ENCODE data around the gene ITLN1. TPM values are rescaled to one million over a fixed set of nuclear protein-coding genes. Genes with fewer than 3 reads are reported as not detected.

The ITLN1 gene
- total RNA-seq, 4 donors from 2014 or later = 0.61 TPM; not detected in 3

DNA sequence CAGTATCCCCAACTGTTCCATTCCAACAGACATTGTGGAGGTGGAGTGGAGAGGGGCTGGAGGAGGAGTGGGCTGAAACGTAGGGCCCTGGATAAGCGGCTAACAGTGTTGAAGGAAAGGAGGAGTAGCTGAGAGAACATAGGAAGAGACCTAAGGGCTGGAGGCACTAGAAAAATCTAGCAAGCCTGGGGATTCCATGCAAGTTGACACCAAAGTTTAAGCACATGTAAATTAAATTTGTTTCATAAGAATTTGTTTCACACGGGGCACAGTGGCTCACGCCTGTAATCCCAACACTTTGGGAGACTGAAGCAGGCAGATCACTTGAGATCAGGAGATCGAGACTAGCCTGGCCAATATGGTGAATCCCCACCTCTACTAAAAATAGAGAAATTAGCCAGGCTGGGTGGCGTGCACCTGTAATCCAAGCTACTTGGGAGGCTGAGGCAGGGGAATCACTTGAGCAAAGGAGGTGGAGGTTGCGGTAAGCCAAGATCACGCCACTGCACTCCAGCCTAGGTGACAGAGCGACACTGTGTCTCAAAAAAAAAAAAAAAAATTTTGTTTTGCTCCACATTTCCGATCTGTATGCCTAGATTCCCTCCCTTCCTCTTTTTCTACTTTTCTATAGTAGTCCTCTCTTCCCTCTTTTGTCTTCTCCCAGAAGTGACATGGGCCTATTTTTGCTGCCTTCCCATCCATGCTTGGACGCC, 21.8 kb downstream of the ITLN1 start:
- Histone ChIP-seq H3K27me3 (no peaks in the 10 kb centered on the region), H3K4me3 (no peak overlapping the region), H3K9me3 (no peaks in the 10 kb centered on the region), H3K4me1 (no peaks in the 10 kb centered on the region), H3K36me3 (no peaks in the 10 kb centered on the region), H3K27ac (no peak overlapping the region)
- ATAC-seq = peak in 1 of 2 donors; percentile 16
- no peak for TF ChIP-seq POLR2A (IDR thresholded peaks at IDR 0.05)
- in situ Hi-C loops (cut with MboI; ENCODE audit: low sequenced_read_pairs in 4 of 4) = no loop called here
- intact Hi-C loops (cut with DNase I; ENCODE audit: low total_unique reads) = no loop called here
- no peak for DNase-seq

DNA sequence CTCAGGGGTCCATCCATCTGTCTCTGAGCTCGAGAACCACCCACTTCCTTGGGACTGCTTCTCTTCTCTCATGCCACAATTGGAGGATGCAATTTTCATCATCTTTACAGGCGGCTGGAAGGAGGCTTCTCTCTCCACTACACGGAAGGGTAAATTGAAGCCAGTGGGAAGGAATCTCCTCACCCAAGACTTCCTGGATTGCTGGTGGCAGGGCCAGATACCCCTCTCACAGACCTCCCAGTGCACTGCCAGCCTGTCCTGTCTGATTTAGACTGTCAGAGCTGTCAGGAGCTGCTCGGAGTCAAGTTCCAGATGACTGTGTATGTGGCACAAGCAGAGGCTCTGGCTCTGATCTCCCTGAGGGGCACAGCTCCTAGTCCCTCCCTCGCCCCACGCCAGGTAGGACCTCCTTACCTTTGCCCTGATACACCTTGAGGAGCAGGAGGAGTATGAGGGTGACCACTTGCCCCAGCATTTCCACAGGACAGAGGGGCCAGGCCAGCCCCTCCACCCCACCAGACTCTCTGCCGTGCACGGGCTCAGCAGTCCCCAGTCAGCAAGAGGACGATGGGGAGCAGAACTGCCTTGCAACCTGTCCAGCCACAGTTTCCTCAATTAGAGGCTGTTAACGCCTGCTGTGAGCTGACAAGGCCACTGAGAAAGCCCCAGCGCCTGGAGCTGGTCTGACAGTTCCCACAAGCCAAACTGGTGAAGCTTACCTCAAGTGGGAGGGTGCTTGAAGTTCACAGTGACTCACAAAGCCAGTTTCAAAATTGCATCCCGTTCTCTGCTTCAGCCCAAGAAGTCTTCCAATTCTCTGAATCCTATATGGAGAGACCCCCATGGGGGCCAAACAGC, 22.5 kb downstream of the ITLN1 start, which contains the start of gene CD244:
TSS of gene CD244 (minus strand) at position 685 of the 858 bp plus-strand sequence. CDS start at position 475, 210 bp downstream.
- DNase-seq (peak in 1 of 2 donors; percentile 18), ATAC-seq (no peak)
- no peak within 1 kb of the TSS for H3K4me3 ChIP-seq
- no peaks in the 10 kb centered on the region for H3K36me3 ChIP-seq
- H3K9me3 ChIP-seq = no peaks in the 10 kb centered on the region
- no peaks in the 10 kb centered on the region for H3K27me3 ChIP-seq
- in situ Hi-C loops (cut with MboI; ENCODE audit: low sequenced_read_pairs in 4 of 4) (no loop called here), intact Hi-C loops (cut with DNase I; ENCODE audit: low total_unique reads) (no loop called here)
- no peaks in the 10 kb centered on the region for H3K4me1 ChIP-seq
- TF ChIP-seq, protein P1, sequence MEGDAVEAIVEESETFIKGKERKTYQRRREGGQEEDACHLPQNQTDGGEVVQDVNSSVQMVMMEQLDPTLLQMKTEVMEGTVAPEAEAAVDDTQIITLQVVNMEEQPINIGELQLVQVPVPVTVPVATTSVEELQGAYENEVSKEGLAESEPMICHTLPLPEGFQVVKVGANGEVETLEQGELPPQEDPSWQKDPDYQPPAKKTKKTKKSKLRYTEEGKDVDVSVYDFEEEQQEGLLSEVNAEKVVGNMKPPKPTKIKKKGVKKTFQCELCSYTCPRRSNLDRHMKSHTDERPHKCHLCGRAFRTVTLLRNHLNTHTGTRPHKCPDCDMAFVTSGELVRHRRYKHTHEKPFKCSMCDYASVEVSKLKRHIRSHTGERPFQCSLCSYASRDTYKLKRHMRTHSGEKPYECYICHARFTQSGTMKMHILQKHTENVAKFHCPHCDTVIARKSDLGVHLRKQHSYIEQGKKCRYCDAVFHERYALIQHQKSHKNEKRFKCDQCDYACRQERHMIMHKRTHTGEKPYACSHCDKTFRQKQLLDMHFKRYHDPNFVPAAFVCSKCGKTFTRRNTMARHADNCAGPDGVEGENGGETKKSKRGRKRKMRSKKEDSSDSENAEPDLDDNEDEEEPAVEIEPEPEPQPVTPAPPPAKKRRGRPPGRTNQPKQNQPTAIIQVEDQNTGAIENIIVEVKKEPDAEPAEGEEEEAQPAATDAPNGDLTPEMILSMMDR (IDR thresholded peaks at IDR 0.05 in 4 of 5, conservative IDR thresholded peaks at IDR 0.05 in 1 of 5) = no peak
- TF ChIP-seq POLR2A (IDR thresholded peaks at IDR 0.05) = no peak
- no peak within 1 kb of the TSS for H3K27ac ChIP-seq

DNA sequence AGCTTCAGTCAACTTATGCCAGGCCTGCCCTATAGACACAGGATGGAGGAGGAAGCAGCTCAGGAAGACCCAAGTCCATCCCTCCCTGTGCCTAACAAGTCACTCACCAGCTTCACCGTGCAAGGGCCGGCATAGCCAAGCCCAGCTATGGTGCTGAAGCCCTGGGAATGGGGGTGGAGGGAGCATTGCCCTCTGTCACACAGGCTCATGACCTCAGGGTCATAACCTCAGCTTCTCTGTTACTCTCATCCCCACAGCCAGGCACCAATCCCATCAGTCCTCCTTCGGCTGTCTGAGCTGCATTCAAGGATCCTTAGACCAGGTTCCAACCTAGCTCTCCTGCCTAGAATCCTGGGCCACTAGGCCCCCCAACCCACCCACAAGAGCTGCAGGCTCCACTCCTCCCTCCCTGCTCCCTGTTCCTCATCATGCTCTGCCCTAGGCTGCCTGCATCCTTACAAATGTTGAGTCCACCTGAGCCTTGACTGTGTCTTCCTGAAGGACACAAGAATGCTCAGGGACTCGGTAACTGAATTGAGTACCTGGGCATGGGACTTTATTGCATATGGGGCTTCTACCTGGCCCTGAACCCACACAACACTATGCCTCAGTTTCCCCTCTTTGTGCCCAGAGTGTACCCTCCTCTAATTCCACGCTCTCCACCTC, 24.0 kb downstream of the ITLN1 start:
- in situ Hi-C loops (cut with MboI; ENCODE audit: low sequenced_read_pairs in 4 of 4) = no loop called here
- H3K36me3 ChIP-seq = no peaks in the 10 kb centered on the region
- no peak overlapping the region for H3K4me3 ChIP-seq
- H3K27me3 ChIP-seq = no peaks in the 10 kb centered on the region
- H3K9me3 ChIP-seq = no peaks in the 10 kb centered on the region
- ATAC-seq (no peak), DNase-seq (no peak)
- TF ChIP-seq, protein P1 (IDR thresholded peaks at IDR 0.05 in 4 of 5, conservative IDR thresholded peaks at IDR 0.05 in 1 of 5) = no peak
- TF ChIP-seq POLR2A (IDR thresholded peaks at IDR 0.05) = no peak
- intact Hi-C loops (cut with DNase I; ENCODE audit: low total_unique reads) = no loop called here
- H3K27ac ChIP-seq = no peak overlapping the region
- no peaks in the 10 kb centered on the region for H3K4me1 ChIP-seq

DNA sequence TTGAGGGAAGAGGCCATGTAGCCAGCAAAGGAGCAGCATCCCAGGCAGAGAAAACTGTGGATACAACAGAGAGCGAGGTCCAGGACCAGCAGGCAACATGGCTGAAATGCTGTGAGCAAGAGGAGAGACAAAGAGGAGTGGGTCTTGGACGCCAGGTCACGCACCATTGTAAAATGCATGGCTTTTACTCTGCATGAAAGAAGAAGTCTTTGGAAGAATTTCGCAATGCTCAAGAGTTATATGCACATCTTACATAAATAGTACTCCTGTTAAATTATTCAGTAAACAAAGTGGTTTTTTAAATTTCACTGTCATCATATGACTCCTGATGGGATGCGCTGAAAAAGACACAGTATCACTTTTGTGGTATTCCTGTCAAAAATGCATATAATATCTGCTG, 25.8 kb downstream of the ITLN1 start:
- Histone ChIP-seq H3K27ac (no peak overlapping the region), H3K4me3 (no peak overlapping the region), H3K27me3 (no peaks in the 10 kb centered on the region), H3K4me1 (no peaks in the 10 kb centered on the region), H3K36me3 (no peaks in the 10 kb centered on the region), H3K9me3 (no peaks in the 10 kb centered on the region)
- DNase-seq = no peak
- intact Hi-C loops (cut with DNase I; ENCODE audit: low total_unique reads) = no loop called here
- no peak for ATAC-seq
- no peak for TF ChIP-seq POLR2A (IDR thresholded peaks at IDR 0.05)
- TF ChIP-seq, protein P1 (IDR thresholded peaks at IDR 0.05 in 4 of 5, conservative IDR thresholded peaks at IDR 0.05 in 1 of 5) = no peak
- in situ Hi-C loops (cut with MboI; ENCODE audit: low sequenced_read_pairs in 4 of 4) = no loop called here

DNA sequence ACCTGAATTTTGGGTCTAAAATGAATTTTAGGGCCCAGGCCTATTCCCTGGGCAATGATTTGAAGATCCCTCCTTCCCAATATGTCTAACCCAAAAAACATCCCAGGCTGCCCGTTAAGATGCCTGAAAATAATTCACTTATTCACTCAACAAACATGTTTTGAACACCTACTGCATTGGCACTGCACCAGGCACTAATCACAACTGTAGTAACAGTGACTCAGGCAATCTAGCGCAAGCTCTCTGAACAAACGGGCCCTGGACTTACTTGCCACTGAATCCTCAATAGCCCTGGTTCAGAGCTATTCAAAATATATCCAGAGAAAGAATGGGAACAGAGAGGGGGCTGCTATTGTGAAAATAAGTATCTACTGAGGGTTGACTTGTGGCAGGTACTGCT, 26.5 kb downstream of the ITLN1 start:
- TF ChIP-seq, protein P1 (IDR thresholded peaks at IDR 0.05 in 4 of 5, conservative IDR thresholded peaks at IDR 0.05 in 1 of 5) = no peak
- no peak for TF ChIP-seq POLR2A (IDR thresholded peaks at IDR 0.05)
- H3K9me3 ChIP-seq = no peaks in the 10 kb centered on the region
- in situ Hi-C loops (cut with MboI; ENCODE audit: low sequenced_read_pairs in 4 of 4) (no loop called here), intact Hi-C loops (cut with DNase I; ENCODE audit: low total_unique reads) (no loop called here)
- DNase-seq (no peak), ATAC-seq (no peak)
- no peak overlapping the region for H3K4me3 ChIP-seq
- H3K36me3 ChIP-seq = no peaks in the 10 kb centered on the region
- H3K4me1 ChIP-seq = no peaks in the 10 kb centered on the region
- H3K27me3 ChIP-seq = no peaks in the 10 kb centered on the region
- no peak overlapping the region for H3K27ac ChIP-seq

Data from gastrocnemius medialis (tissue), 4 donors.